ENCODE data around the gene LHX5. TPM values are rescaled to one million over a fixed set of nuclear protein-coding genes. Genes with fewer than 3 reads are reported as not detected.

LHX5 gene
- total RNA-seq, 1 donor from 2014 or later, result 0.50 TPM

- Histone ChIP-seq H3K27me3 (ENCODE audit: control insufficient read depth, insufficient read depth, low read length) (peaks cover 13% of the 10 kb centered on the region), H3K4me3 (ENCODE audit: low read depth, low read length) (no peak overlapping the region), H3K36me3 (ENCODE audit: control insufficient read depth, insufficient read depth, low read length) (no peaks in the 10 kb centered on the region)
- no peak for DNase-seq (ENCODE audit: low read depth)
- TF ChIP-seq, protein P1, sequence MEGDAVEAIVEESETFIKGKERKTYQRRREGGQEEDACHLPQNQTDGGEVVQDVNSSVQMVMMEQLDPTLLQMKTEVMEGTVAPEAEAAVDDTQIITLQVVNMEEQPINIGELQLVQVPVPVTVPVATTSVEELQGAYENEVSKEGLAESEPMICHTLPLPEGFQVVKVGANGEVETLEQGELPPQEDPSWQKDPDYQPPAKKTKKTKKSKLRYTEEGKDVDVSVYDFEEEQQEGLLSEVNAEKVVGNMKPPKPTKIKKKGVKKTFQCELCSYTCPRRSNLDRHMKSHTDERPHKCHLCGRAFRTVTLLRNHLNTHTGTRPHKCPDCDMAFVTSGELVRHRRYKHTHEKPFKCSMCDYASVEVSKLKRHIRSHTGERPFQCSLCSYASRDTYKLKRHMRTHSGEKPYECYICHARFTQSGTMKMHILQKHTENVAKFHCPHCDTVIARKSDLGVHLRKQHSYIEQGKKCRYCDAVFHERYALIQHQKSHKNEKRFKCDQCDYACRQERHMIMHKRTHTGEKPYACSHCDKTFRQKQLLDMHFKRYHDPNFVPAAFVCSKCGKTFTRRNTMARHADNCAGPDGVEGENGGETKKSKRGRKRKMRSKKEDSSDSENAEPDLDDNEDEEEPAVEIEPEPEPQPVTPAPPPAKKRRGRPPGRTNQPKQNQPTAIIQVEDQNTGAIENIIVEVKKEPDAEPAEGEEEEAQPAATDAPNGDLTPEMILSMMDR (IDR thresholded peaks at IDR 0.05; ENCODE audit: insufficient read depth, low read length, poor library complexity, severe bottlenecking), result no peak
These were observed 28.6 kb downstream of the LHX5 start for GRCh38 chr12:113443030-113443539.

- no peak for DNase-seq (ENCODE audit: low read depth)
- Histone ChIP-seq H3K36me3 (ENCODE audit: control insufficient read depth, insufficient read depth, low read length) (no peaks in the 10 kb centered on the region), H3K4me3 (ENCODE audit: low read depth, low read length) (no peak overlapping the region), H3K27me3 (ENCODE audit: control insufficient read depth, insufficient read depth, low read length) (peaks cover 11% of the 10 kb centered on the region)
- TF ChIP-seq, protein P1 (IDR thresholded peaks at IDR 0.05; ENCODE audit: insufficient read depth, low read length, poor library complexity, severe bottlenecking), result no peak
These were observed 30.5 kb downstream of the LHX5 start for GRCh38 chr12:113440947-113441782.

DNA sequence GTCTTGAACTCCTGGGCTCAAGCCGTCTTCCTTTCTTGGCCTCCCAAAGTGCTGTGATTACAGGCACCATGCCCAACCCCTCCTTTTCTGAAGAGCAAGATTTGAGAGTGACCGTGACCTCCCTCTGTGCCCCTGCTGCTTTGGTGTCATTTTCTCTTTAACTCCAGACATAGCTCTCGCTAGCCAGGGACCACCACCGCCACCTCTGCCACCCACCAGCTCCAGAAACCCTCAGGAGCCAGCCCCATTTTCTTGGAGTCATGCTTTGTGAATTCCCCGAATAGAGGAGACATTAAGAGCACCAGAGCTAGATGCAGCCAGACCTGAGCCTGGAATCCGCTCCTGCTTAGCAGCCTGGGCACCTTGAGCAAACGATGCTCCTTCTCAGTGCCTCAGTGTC lies 31.3 kb downstream of the LHX5 start:
- no peaks in the 10 kb centered on the region for H3K36me3 ChIP-seq (ENCODE audit: control insufficient read depth, insufficient read depth, low read length)
- H3K27me3 ChIP-seq (ENCODE audit: control insufficient read depth, insufficient read depth, low read length), result peaks cover 9% of the 10 kb centered on the region
- no peak for DNase-seq (ENCODE audit: low read depth)
- TF ChIP-seq, protein P1 (IDR thresholded peaks at IDR 0.05; ENCODE audit: insufficient read depth, low read length, poor library complexity, severe bottlenecking), result no peak
- no peak overlapping the region for H3K4me3 ChIP-seq (ENCODE audit: low read depth, low read length)

DNA sequence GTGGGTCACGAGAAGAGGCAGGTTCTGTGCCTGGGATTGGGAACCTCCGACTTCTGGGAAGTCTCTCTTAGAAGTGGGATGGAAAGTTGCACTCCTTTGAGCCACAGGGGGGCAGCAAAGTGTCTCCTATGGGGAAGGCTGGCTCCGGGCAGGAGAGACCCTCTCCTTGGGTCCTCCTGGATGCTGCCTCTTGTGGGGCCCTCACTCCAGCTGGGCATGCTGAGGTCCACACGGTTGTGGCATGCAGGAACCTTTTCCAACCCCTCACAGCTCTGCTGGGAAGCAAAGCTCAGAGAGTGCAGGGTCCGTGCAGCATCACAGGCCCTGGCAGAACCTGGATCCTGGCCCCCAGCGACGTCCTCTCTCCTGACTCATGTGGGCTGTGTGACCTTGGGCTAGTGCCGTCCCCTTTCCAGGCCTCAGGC lies 32.1 kb downstream of the LHX5 start:
- H3K36me3 ChIP-seq (ENCODE audit: control insufficient read depth, insufficient read depth, low read length), result no peaks in the 10 kb centered on the region
- peaks cover 9% of the 10 kb centered on the region for H3K27me3 ChIP-seq (ENCODE audit: control insufficient read depth, insufficient read depth, low read length)
- no peak overlapping the region for H3K4me3 ChIP-seq (ENCODE audit: low read depth, low read length)
- no peak for DNase-seq (ENCODE audit: low read depth)
- TF ChIP-seq, protein P1 (IDR thresholded peaks at IDR 0.05; ENCODE audit: insufficient read depth, low read length, poor library complexity, severe bottlenecking), result peak; percentile 77

DNA sequence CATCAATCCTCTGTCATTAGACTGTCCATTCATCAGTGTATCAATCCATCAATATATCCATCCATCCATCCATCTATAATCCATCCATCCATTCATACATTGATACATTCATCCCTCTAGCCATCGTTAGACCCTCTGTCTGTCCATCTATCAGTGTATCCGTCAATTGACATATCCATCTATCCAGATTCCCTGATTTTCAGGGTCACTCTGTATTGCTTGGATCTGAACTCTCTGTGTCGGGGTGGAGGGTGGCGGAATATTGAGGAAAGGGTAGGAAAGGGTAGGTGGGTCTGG lies 32.4 kb downstream of the LHX5 start:
- H3K36me3 ChIP-seq (ENCODE audit: control insufficient read depth, insufficient read depth, low read length), result no peaks in the 10 kb centered on the region
- DNase-seq (ENCODE audit: low read depth), result no peak
- TF ChIP-seq, protein P1 (IDR thresholded peaks at IDR 0.05; ENCODE audit: insufficient read depth, low read length, poor library complexity, severe bottlenecking), result no peak
- peaks cover 9% of the 10 kb centered on the region for H3K27me3 ChIP-seq (ENCODE audit: control insufficient read depth, insufficient read depth, low read length)
- H3K4me3 ChIP-seq (ENCODE audit: low read depth, low read length), result no peak overlapping the region
